Body of pancreas (tissue), 4 donors: ENCODE results near the gene SEMA5B. TPM values are rescaled to one million over a fixed set of nuclear protein-coding genes. Genes with fewer than 3 reads are reported as not detected.

Source experiments
- ATAC-seq: fragments of 150-250 bp; one replicate; pipeline ENCODE4 v1.9.1; 2016
- DNase-seq, 4 donors: peaks; one replicate each; pipeline ENCODE4 v3.0.0-alpha.2; 2019
- H3K27ac ChIP-seq, 4 donors: fragments of 200-600 bp; sonication (generic); 1 replicate in 3 of 4; 2 replicates in 1 of 4; pipeline versions ENCODE4 v1.5.1 to v1.6.1; 2016 to 2019; ENCODE audit warnings: mild to moderate bottlenecking in 1 of 4, mixed read lengths in 1 of 4, moderate library complexity in 1 of 4
- H3K27me3 ChIP-seq, 2 donors: fragments of 200-600 bp; sonication (generic); one replicate each; pipeline ENCODE4 v1.6.0; 2016; ENCODE audit warnings: mild to moderate bottlenecking in 1 of 2
- H3K36me3 ChIP-seq, 2 donors: fragments of 200-600 bp; sonication (generic); replicated peaks in 1 of 2; 2 replicates each; pipeline ENCODE4 v1.5.1; 2016; ENCODE audit warnings: low read depth in 2 of 2; ENCODE audit not compliant: insufficient read depth in 1 of 2
- H3K4me1 ChIP-seq: fragments of 200-600 bp; sonication (generic); one replicate; pipeline ENCODE4 v1.6.0; 2016
- H3K4me3 ChIP-seq, 2 donors: fragments of 200-600 bp; sonication (generic); 1 replicate in 1 of 2; 2 replicates in 1 of 2; pipeline ENCODE4 v1.5.1; 2016 to 2019
- H3K9me3 ChIP-seq, 3 donors: fragments of 200-600 bp; sonication (generic); 1 replicate in 2 of 3; 2 replicates in 1 of 3; pipeline ENCODE4 v1.5.1; 2016
- POLR2A ChIP-seq, 3 donors: fragments of 450-650 bp; IDR thresholded peaks; one replicate each; pipeline ENCODE4 v1.6.1; 2016; ENCODE audit warnings: antibody characterized with exemption in 3 of 3, mild to moderate bottlenecking in 2 of 3
- WGBS, 2 donors: methylation state at CpG; one replicate each; pipeline ENCODE4 v1.1.5; 2017; 5-methylcytosine and 5-hydroxymethylcytosine counted together
- intact Hi-C: fragments of 100-400 bp; cut with DNase I; formaldehyde crosslinking; loops from one replicate; pipeline ENCODE4 v1.15.1; 2023
- total RNA-seq, 2 donors: library from RNA; depleted of rRNA; stranded (reverse); fragments of >200 nt; gene quantifications; one replicate each; pipeline ENCODE4 v1.1.0, GENCODE V29; 2016
- TF ChIP-seq, protein P1 (sequence below), 7 experiments: fragments of 450-650 bp in 4 of 7; fragments of 200-600 bp in 3 of 7; sonication (generic) in 3 of 7; IDR thresholded peaks; one replicate each; pipeline ENCODE4 v1.5.1; 2016 to 2019; ENCODE audit warnings: antibody characterized with exemption in 7 of 7

The SEMA5B gene
- total RNA-seq, 2 donors from 2014 or later = 1.0 to 15.2 TPM

DNA sequence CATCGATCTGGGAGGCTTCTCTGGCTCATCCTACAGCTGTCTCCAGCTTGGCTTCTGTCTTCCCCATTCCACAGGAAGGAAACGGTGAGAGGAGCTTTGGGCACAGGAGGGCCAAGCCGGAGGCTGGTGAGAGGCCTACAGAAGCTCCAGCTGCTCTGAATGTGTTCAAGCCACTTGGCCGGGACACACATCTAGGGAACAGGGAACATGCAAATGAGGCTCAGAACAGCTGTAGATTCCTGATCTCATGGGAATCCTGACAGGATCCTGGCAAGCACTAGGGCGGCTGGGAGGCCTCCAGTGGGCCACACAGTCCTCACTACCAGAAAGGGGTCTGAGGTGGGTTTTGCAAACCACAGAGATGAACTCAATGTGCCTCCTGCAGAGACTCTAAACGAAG is 13.7 kb downstream of the SEMA5B start:
- Histone ChIP-seq H3K4me1 (no peaks in the 10 kb centered on the region), H3K27me3 (no peaks in the 10 kb centered on the region), H3K9me3 (no peaks in the 10 kb centered on the region), H3K27ac (no peak overlapping the region), H3K4me3 (no peak overlapping the region), H3K36me3 (no peaks in the 10 kb centered on the region)
- ATAC-seq (no peak), DNase-seq (no peak)
- TF ChIP-seq, protein P1, sequence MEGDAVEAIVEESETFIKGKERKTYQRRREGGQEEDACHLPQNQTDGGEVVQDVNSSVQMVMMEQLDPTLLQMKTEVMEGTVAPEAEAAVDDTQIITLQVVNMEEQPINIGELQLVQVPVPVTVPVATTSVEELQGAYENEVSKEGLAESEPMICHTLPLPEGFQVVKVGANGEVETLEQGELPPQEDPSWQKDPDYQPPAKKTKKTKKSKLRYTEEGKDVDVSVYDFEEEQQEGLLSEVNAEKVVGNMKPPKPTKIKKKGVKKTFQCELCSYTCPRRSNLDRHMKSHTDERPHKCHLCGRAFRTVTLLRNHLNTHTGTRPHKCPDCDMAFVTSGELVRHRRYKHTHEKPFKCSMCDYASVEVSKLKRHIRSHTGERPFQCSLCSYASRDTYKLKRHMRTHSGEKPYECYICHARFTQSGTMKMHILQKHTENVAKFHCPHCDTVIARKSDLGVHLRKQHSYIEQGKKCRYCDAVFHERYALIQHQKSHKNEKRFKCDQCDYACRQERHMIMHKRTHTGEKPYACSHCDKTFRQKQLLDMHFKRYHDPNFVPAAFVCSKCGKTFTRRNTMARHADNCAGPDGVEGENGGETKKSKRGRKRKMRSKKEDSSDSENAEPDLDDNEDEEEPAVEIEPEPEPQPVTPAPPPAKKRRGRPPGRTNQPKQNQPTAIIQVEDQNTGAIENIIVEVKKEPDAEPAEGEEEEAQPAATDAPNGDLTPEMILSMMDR (IDR thresholded peaks at IDR 0.05) = no peak
- TF ChIP-seq POLR2A (IDR thresholded peaks at IDR 0.05) = no peak
- intact Hi-C loops = no loop called here
- WGBS, 2 donors = 66 to 68% methylated on average over 6 of the region's 6 CpGs

DNA sequence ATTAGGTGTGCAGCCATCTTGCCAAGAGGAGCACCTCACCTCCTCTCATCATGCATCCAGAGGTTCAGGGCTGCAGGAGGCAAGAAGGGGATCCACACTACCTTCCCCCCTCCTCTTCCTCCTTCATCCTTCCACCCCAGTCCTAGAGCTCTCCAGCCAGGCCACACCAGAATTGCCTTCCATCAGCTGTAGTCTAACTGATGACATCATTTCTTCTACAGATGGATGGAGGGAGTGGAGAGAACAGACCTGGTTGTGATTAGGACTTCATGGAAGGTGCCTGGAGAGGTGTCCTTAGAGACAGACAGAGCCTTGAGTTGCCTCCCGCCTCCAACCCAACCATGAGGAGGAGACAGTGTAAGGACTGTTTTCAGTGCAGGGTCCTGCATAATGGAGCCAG is 14.9 kb downstream of the SEMA5B start:
- Histone ChIP-seq H3K4me3 (no peak overlapping the region), H3K27ac (no peak overlapping the region), H3K4me1 (no peaks in the 10 kb centered on the region), H3K27me3 (no peaks in the 10 kb centered on the region), H3K9me3 (no peaks in the 10 kb centered on the region), H3K36me3 (no peaks in the 10 kb centered on the region)
- ATAC-seq (no peak), DNase-seq (no peak)
- intact Hi-C loops = no loop called here
- no peak for TF ChIP-seq POLR2A (IDR thresholded peaks at IDR 0.05)
- TF ChIP-seq, protein P1 (IDR thresholded peaks at IDR 0.05) = no peak
- WGBS, 2 donors = 87 to 100% methylated on average over 1 of the region's 1 CpG

DNA sequence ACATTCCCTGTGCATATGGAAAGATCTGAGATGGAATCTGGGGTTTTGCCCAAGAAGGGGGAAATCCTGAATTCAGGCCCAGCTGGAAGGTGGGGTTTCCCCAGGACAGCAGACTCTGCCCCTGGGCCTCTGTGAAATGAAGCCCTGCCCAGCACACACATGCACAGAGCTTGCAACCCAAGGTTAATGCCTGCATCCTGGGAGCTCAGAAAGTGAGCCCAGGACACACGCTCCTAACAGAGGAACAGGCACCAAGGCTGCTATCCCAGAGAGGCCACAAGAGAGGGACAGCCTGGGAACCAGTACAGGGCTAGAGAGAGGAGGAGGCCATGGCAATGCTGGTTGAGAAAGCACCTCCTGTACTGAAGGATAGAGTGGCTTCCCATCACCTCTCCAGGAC is 16.1 kb downstream of the SEMA5B start:
- Histone ChIP-seq H3K27me3 (no peaks in the 10 kb centered on the region), H3K4me3 (no peak overlapping the region), H3K27ac (no peak overlapping the region), H3K36me3 (no peaks in the 10 kb centered on the region), H3K9me3 (no peaks in the 10 kb centered on the region), H3K4me1 (no peaks in the 10 kb centered on the region)
- intact Hi-C loops = no loop called here
- DNase-seq = no peak
- ATAC-seq = no peak
- WGBS, 2 donors = 80 to 88% methylated on average over 1 of the region's 1 CpG
- TF ChIP-seq, protein P1 (IDR thresholded peaks at IDR 0.05) = no peak
- TF ChIP-seq POLR2A (IDR thresholded peaks at IDR 0.05) = no peak

DNA sequence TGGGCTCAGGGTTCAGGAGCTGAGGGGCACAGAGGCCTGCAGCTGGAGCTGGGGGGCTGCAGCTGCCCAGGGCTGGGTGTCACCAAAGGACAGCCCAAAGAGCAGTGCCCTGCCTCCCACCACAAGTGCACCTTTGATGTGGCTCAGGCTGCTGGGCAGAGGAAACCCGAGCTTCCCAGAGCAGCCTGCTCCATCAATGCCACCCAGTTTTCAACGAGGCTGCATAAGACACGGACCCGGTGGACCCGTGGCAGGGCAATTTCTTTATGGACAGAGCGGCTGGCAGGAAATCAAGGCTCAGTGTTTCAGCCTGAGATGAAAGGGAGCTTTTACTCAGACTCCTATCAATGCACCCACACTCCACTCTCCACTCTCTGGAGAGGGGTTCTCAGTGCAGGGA is 18.7 kb downstream of the SEMA5B start:
- no peak overlapping the region for H3K27ac ChIP-seq
- no peaks in the 10 kb centered on the region for H3K36me3 ChIP-seq
- no peak overlapping the region for H3K4me3 ChIP-seq
- H3K4me1 ChIP-seq = no peaks in the 10 kb centered on the region
- ATAC-seq = no peak
- no peak for DNase-seq
- H3K27me3 ChIP-seq = no peaks in the 10 kb centered on the region
- H3K9me3 ChIP-seq = no peaks in the 10 kb centered on the region
- WGBS, 2 donors = 64% methylated on average over 5 to 6 of the region's 6 CpGs
- intact Hi-C loops = no loop called here
- TF ChIP-seq, protein P1 (IDR thresholded peaks at IDR 0.05) = no peak
- TF ChIP-seq POLR2A (IDR thresholded peaks at IDR 0.05) = no peak

DNA sequence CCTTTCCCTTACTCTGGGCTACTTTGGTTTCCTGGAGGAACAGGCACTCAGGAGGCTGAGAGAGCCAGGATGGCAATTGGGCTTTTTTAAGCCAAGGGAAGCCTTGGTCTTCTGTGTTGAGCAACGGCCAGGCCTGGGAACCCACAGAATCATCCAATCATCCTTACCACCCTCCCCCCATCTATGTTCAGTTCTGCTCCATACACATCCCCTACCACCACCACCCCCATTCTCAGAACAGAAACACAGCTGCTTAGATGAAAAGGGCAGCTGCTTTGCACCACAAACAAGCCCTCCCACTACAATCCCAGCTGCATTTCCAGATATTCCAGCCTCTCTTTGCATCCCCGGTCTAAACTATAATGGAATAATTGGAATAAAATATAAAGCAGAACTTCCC is 21.0 kb downstream of the SEMA5B start:
- intact Hi-C loops = no loop called here
- WGBS, 2 donors = 40 to 65% methylated on average over 2 of the region's 2 CpGs
- ATAC-seq (no peak), DNase-seq (no peak)
- Histone ChIP-seq H3K4me1 (no peaks in the 10 kb centered on the region), H3K27me3 (no peaks in the 10 kb centered on the region), H3K9me3 (no peaks in the 10 kb centered on the region), H3K4me3 (no peak overlapping the region), H3K36me3 (no peaks in the 10 kb centered on the region), H3K27ac (no peak overlapping the region)
- no peak for TF ChIP-seq POLR2A (IDR thresholded peaks at IDR 0.05)
- TF ChIP-seq, protein P1 (IDR thresholded peaks at IDR 0.05) = no peak
